GM18505 (cell line): ENCODE results near the gene ITGB3BP.
"Not testable (repeated sequence)": the region's sequence is repeated elsewhere in the genome, so short reads cannot be mapped to it uniquely, and the experiment has no call there.

ENCODE experiments used
- ATAC-seq: cut with Tn5 transposase; IDR thresholded peaks from one replicate; pipeline ENCODE4 v1.9.1; 2021; ENCODE audit not compliant: unreplicated experiment
- POLR2A ChIP-seq: IDR thresholded peaks from 4 replicates; pipeline ENCODE4 v1.6.1; 2011; ENCODE audit warnings: borderline replicate concordance; ENCODE audit not compliant: insufficient read depth, insufficient read length; ENCODE audit errors: extremely low read depth

The ITGB3BP gene

DNA sequence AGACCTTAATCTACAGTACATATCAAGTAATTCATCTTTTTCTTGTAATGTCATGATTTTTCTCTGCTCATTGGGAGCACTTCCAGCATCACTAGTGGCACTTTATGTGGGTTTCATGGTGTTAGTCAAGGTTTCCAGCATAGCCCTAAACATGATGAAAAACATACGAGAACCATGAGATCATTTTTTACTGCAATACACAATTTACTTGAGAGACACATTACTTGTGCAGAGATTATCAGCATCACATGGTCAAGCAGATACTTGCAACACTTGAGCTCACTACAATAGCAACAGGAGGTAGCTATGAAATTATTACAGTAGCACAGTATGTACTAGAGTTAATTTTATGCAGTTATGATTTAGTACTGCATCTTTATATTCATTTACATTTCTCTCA lies 36.4 kb downstream of the ITGB3BP start:
- TF ChIP-seq POLR2A, result no peak
- ATAC-seq, result no peak

DNA sequence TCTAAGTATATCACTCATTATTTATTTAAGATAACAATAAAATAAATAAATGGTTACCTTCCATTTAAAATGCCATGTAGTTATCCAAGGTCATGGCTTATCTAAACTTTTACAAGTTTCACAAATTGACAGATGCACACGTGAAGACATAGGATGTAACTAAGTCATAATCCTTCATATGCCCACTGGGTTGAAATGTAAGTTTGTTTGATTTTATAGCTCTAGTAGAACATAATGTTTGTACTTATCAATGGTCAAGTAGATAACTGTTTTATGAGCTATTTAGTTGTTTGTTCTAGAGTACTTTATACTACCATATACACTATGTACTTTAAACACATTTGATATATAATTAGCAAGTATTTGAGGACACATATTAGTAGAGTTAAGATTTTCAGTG lies 43.0 kb downstream of the ITGB3BP start:
- ATAC-seq, result no peak
- no peak for TF ChIP-seq POLR2A

DNA sequence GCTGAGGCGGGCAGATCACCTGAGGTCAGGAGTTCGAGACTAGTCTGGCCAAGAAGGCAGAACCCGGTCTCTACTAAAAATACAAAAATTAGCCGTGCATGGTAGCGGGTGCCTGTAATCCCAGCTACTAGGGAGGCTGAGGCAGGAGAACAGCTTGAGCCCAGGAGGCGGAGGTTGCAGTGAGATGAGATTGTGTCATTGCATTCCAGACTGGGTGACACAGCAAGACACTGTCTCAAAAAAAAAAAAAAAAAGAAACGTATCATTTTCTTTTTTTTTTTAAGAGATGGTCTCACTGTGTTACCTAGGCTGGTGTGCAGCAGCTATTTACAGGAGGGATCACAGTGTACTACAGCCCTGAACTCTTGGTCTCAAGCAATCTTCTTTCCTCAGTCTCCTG lies 47.3 kb downstream of the ITGB3BP start:
- TF ChIP-seq POLR2A, result no peak
- ATAC-seq, result no peak

- not testable (repeated sequence) for ATAC-seq
These were observed 54.3 kb downstream of the ITGB3BP start for GRCh38 chr1:63468683-63469082.

DNA sequence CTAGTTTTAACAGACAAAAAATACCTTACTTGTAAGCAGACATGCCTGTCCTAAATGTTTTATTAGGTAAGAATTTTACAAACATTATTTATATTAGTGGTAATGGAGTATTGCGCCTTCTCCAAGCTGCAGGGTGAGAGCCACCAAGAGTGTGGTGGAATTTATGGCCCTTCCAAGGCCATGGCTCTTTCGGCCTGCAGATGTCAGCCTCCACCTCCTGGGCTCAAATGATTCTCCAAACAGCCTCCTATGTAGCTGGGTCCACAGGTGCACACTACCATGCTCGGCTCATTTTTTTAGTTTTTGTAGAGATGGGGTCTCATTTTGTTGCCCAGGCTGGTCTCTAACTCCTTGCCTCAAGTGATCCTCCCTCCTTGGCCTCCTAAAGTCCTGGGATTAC lies 56.3 kb downstream of the ITGB3BP start:
- ATAC-seq, result no peak
- TF ChIP-seq POLR2A, result no peak

GRCh38 chr1:63466181-63466580 lies 56.8 kb downstream of the ITGB3BP start:
- ATAC-seq, result no peak
- TF ChIP-seq POLR2A, result no peak

GRCh38 chr1:63463248-63463647 lies 59.8 kb downstream of the ITGB3BP start:
- no peak for ATAC-seq
- no peak for TF ChIP-seq POLR2A

- ATAC-seq, result no peak
These were observed 61.3 kb downstream of the ITGB3BP start for GRCh38 chr1:63461661-63462230.

DNA sequence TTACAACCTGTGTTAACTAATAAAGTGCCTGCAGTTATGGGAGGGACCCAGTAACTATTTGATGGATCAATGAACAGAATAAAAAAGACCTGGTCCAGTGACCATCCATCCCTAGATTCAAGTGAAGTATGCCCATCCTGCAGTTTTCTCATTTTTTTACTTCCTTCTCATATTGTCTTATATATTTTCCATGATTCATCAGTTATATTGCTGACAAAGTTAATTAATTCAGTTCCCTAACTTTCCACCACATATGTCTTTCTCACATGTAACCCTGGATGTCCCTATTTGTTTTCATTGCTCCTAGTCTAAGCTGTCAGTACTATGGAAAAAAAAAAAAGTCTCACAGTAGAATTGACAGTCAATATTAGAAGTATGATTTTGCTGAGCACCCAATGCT lies 64.3 kb downstream of the ITGB3BP start:
- no peak for TF ChIP-seq POLR2A
- no peak for ATAC-seq

More at GRCh38 chr1:63461661-63462230, 61.3 kb downstream of the ITGB3BP start:
- no peak for TF ChIP-seq POLR2A

- ATAC-seq, result no peak
- no peak for TF ChIP-seq POLR2A
These were observed 68.8 kb downstream of the ITGB3BP start for GRCh38 chr1:63454269-63454668.

DNA sequence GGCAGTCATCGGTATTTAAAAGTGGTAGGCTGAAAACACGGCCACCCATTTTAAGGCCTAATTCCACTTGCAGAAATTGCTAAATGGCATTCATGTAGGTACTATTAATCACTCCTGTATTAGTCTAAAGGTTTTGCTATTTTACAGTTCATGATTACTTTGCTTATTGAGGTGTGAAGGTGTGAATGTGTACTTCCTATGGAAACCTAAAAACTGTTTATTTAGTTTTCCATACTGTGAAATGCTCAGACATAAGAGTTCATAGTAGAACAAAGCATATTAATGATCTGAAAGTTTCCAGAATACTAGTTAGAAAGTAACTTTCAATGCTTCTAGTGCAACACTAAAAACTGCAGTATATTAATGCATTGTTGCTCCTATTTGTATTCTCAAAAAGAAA lies 69.8 kb downstream of the ITGB3BP start:
- ATAC-seq, result no peak
- TF ChIP-seq POLR2A, result no peak

- no peak for TF ChIP-seq POLR2A
- ATAC-seq, result no peak
These were observed 72.6 kb downstream of the ITGB3BP start for GRCh38 chr1:63450416-63450815.

GRCh38 chr1:63448731-63449246 lies 74.2 kb downstream of the ITGB3BP start:
- TF ChIP-seq POLR2A, result no peak
- no peak for ATAC-seq

DNA sequence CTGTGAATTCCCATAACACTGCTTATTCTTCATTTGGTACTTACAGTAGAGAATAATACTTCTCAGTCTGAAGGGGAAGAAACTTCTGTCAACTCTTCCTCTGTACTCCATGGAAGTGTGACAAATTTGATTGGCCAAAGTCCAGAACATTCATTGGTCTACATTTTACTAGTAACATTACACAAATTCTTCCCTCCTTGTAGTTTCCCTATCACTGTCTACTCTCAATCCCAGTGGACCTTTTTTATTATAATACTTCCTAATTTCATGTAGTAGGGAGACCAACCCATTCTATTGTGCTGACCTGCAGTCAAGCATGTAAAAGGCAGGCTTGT lies 80.9 kb downstream of the ITGB3BP start:
- no peak for TF ChIP-seq POLR2A
- ATAC-seq, result no peak

DNA sequence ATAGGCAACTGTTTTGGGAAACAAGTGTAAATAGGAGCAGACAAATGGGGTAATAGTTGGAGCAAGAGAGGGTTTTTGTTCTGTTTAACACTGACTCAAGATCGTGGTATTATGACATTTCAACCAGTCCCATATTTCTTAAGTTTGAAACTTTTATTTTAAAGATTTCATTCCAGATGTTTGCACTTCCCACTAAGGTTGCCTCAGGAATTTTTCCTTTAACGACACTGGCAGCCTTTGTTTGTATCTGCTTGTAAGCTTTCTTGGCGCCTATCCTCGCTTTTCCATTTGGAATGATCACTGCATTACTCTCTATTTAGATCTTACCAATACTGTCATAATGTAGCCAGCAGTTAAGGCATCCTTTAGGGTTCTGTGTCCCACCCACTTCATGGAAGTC lies 87.9 kb downstream of the ITGB3BP start:
- ATAC-seq, result no peak
- no peak for TF ChIP-seq POLR2A
